Endothelial cell of umbilical vein (primary cell): ENCODE results near the gene GSG1L. TPM values are rescaled to one million over a fixed set of nuclear protein-coding genes. Genes with fewer than 3 reads are reported as not detected.

Experiments used
- BruUV-seq: library from RNA; stranded (reverse); fragments of 400-500 nt; replicated peaks from 2 replicates; lab custom pipeline; 2021; lab: Mats Ljungman, UMichigan
- CTCF ChIA-PET: fragments of 300-600, 350-600 bp; sonication (Branson Sonifier 250); formaldehyde crosslinking; loops from one replicate; lab custom pipeline; 2021; ENCODE audit warnings: antibody characterized with exemption, inconsistent platforms; lab: Charles Lee
- POLR2A ChIA-PET: fragments of 300-600, 350-600 bp; sonication (Branson Sonifier 250); formaldehyde crosslinking; loops from one replicate; lab custom pipeline; 2021; ENCODE audit warnings: antibody characterized with exemption, inconsistent platforms; lab: Charles Lee
- DNase-seq: peaks from one replicate; pipeline ENCODE4 v3.0.0-alpha.2; 2011; ENCODE audit warnings: low read depth, low spot score
- FAIRE-seq: peaks from 2 replicates; lab custom pipeline; 2011; peaks lifted over from hg19 to GRCh38; lab: Jason Lieb, UNC
- H2AFZ ChIP-seq: 2 replicates; pipeline ENCODE4 v1.6.0; 2012; ENCODE audit warnings: low read depth, low read length, control low read depth, inconsistent platforms
- H3K27ac ChIP-seq: 2 replicates; pipeline ENCODE4 v1.5.1; 2011; ENCODE audit warnings: low read depth, mild to moderate bottlenecking, control low read depth, low read length, moderate library complexity; ENCODE audit not compliant: insufficient read depth
- H3K27me3 ChIP-seq, 2 experiments: 2 replicates each; pipeline versions ENCODE4 v1.6.0 to v1.6.1; 2011; ENCODE audit warnings: low read length in 2 of 2, mixed read lengths in 1 of 2; ENCODE audit not compliant: control insufficient read depth in 2 of 2, insufficient read depth in 2 of 2
- H3K36me3 ChIP-seq, 2 experiments: 2 replicates in 1 of 2; 3 replicates in 1 of 2; pipeline ENCODE4 v1.5.1; 2011; ENCODE audit warnings: low read length in 2 of 2, mild to moderate bottlenecking in 1 of 2, moderate library complexity in 1 of 2; ENCODE audit not compliant: control insufficient read depth in 2 of 2, insufficient read depth in 2 of 2; ENCODE audit errors: extremely low read depth in 1 of 2
- H3K4me1 ChIP-seq: 3 replicates; pipeline ENCODE4 v1.5.1; 2011; ENCODE audit warnings: mild to moderate bottlenecking, low read length; ENCODE audit not compliant: control insufficient read depth, insufficient read depth; ENCODE audit errors: extremely low read depth
- H3K4me2 ChIP-seq: 2 replicates; pipeline ENCODE4 v1.6.1; 2011; ENCODE audit warnings: low read length, control low read depth, mixed read lengths; ENCODE audit not compliant: insufficient read depth
- H3K4me3 ChIP-seq, 3 experiments: fragments of 200-600 bp in 1 of 3; sonication (generic), shearing (Covaris generic) in 1 of 3; replicated peaks in 1 of 3; 2 replicates each; pipeline ENCODE4 v1.5.1; 2011 to 2016; ENCODE audit warnings: control low read depth in 3 of 3, low read length in 3 of 3, mild to moderate bottlenecking in 2 of 3, inconsistent platforms in 1 of 3, low read depth in 1 of 3, moderate library complexity in 1 of 3; ENCODE audit not compliant: insufficient read depth in 1 of 3
- H3K79me2 ChIP-seq: 2 replicates; pipeline ENCODE4 v1.6.0; 2012; ENCODE audit warnings: low read length, inconsistent platforms; ENCODE audit not compliant: control insufficient read depth, insufficient read depth
- H3K9ac ChIP-seq: replicated peaks from 2 replicates; pipeline ENCODE3; 2011; ENCODE audit warnings: low read length, control low read depth; ENCODE audit not compliant: insufficient read depth; ENCODE audit errors: extremely low read depth
- H3K9me1 ChIP-seq: replicated peaks from 3 replicates; pipeline ENCODE4 v1.6.0; 2011; ENCODE audit warnings: mild to moderate bottlenecking, low read length; ENCODE audit not compliant: control insufficient read depth, insufficient read depth; ENCODE audit errors: extremely low read depth
- H3K9me3 ChIP-seq: replicated peaks from 2 replicates; pipeline ENCODE4 v1.5.1; 2012; ENCODE audit warnings: low read length, inconsistent platforms; ENCODE audit not compliant: control insufficient read depth, insufficient read depth
- H4K20me1 ChIP-seq: replicated peaks from 2 replicates; pipeline ENCODE3; 2011; ENCODE audit warnings: mild to moderate bottlenecking, low read length; ENCODE audit not compliant: control insufficient read depth, insufficient read depth; ENCODE audit errors: extremely low read depth
- CTCF ChIP-seq, 2 donors: IDR thresholded peaks; 1 replicate in 1 of 2; 2 replicates in 1 of 2; pipeline ENCODE4 v1.5.1; 2011; ENCODE audit warnings: low read length in 2 of 2, mild to moderate bottlenecking in 2 of 2, moderate library complexity in 2 of 2, control low read depth in 1 of 2, inconsistent platforms in 1 of 2, low read depth in 1 of 2; ENCODE audit not compliant: insufficient read depth in 1 of 2; ENCODE audit errors: extremely low read depth in 1 of 2
- EZH2 ChIP-seq: IDR thresholded peaks from 2 replicates; pipeline ENCODE4 v1.6.1; 2012; ENCODE audit warnings: borderline replicate concordance, low read depth, mild to moderate bottlenecking, moderate library complexity, low read length, inconsistent platforms; ENCODE audit not compliant: severe bottlenecking
- FOS ChIP-seq: IDR thresholded peaks from 2 replicates; pipeline ENCODE4 v1.6.1; 2011; ENCODE audit warnings: mild to moderate bottlenecking, low read length, moderate library complexity, borderline replicate concordance; ENCODE audit not compliant: insufficient read depth
- GATA2 ChIP-seq: IDR thresholded peaks from 2 replicates; pipeline ENCODE4 v1.7.0; 2011; ENCODE audit warnings: low read depth, mild to moderate bottlenecking, moderate library complexity, mixed read lengths, low read length; ENCODE audit not compliant: insufficient read length, insufficient read depth
- JUN ChIP-seq: IDR thresholded peaks from 2 replicates; pipeline ENCODE4 v1.6.1; 2011; ENCODE audit warnings: borderline replicate concordance, low read depth; ENCODE audit not compliant: insufficient read length, insufficient read depth
- MAX ChIP-seq: IDR thresholded peaks from 2 replicates; pipeline ENCODE4 v1.6.1; 2011; ENCODE audit not compliant: insufficient read depth, insufficient read length
- MYC ChIP-seq: IDR thresholded peaks from one replicate; pipeline ENCODE4 v1.6.1; 2011; ENCODE audit warnings: mild to moderate bottlenecking, low read depth, low read length
- POLR2A ChIP-seq: IDR thresholded peaks from 2 replicates; pipeline ENCODE4 v1.6.1; 2012; ENCODE audit warnings: low read depth, mild to moderate bottlenecking, control low read depth, low read length
- POLR2AphosphoS5 ChIP-seq: IDR thresholded peaks from 2 replicates; pipeline ENCODE4 v1.6.1; 2012; ENCODE audit warnings: low read depth, mild to moderate bottlenecking, control low read depth, low read length, moderate library complexity; ENCODE audit not compliant: insufficient read depth
- dilution Hi-C: fragments of 300-500 bp; cut with MboI; formaldehyde crosslinking; loops from one replicate; pipeline ENCODE4 v1.15.0; 2019; ENCODE audit warnings: low sequenced_read_pairs; ENCODE audit not compliant: extremely low pct_ligation_motif_present
- intact Hi-C: fragments of 100-400 bp; cut with micrococcal nuclease; formaldehyde crosslinking; loops from one replicate; pipeline ENCODE4 v1.10.0; 2022
- polyA plus RNA-seq, 4 experiments: library from polyadenylated mRNA; depleted of rRNA in 3 of 4; stranded (reverse) in 3 of 4; unstranded in 1 of 4; fragments of >200 nt; gene quantifications; 2 replicates each; pipeline versions ENCODE4 v1.2.1 to v1.2.3, GENCODE V29; 2011 to 2012; ENCODE audit warnings: missing spikeins in 1 of 4
- total RNA-seq: library from RNA; stranded (reverse); gene quantifications from 2 replicates; pipeline ENCODE4 v1.2.3, GENCODE V29; 2021

GSG1L gene
- total and polyA plus RNA-seq, 2 donors (not counting 3 experiments of a cell fraction or from before 2014, with no cell fraction given), result 0.06 TPM; not detected in 1

GRCh38 chr16:27903046-27903655 lies 160.4 kb downstream of the GSG1L start:
- CTCF ChIA-PET, result no interaction called here
- H2AFZ ChIP-seq, result no peak overlapping the region
- no peaks in the 10 kb centered on the region for H3K79me2 ChIP-seq
- DNase-seq (no peak), FAIRE-seq (no peak)
- TF ChIP-seq FOS, result no peak
- no peak for TF ChIP-seq MYC
- no peak for TF ChIP-seq EZH2
- no peak for TF ChIP-seq POLR2A
- no peak for TF ChIP-seq MAX
- no peak for TF ChIP-seq POLR2AphosphoS5
- no peak for TF ChIP-seq GATA2
- TF ChIP-seq CTCF (IDR thresholded peaks at IDR 0.05; ENCODE audit: extremely low read depth in 1 of 2, insufficient read depth in 1 of 2, low read depth in 1 of 2, low read length in 2 of 2), result no peak
- no peak for TF ChIP-seq JUN
- intact Hi-C loops, result no loop called here
- no peaks in the 10 kb centered on the region for H3K9me1 ChIP-seq
- dilution Hi-C loops, result no loop called here
- no peaks in the 10 kb centered on the region for H3K9me3 ChIP-seq
- no peaks in the 10 kb centered on the region for H4K20me1 ChIP-seq
- H3K27me3 ChIP-seq, result no peaks in the 10 kb centered on the region
- no peak overlapping the region for H3K4me3 ChIP-seq
- no peak overlapping the region for H3K27ac ChIP-seq
- H3K4me2 ChIP-seq, result no peak overlapping the region
- no TSS peak for BruUV-seq
- no peaks in the 10 kb centered on the region for H3K4me1 ChIP-seq
- no peak overlapping the region for H3K9ac ChIP-seq
- POLR2A ChIA-PET, result no interaction called here
- H3K36me3 ChIP-seq, result no peaks in the 10 kb centered on the region
